ENCODE data around the gene UNC13A.
"Not testable (repeated sequence)": the region's sequence is repeated elsewhere in the genome, so short reads cannot be mapped to it uniquely, and the experiment has no call there.

The UNC13A gene

GRCh38 chr19:17602872-17603510, 85.2 kb downstream of the UNC13A start:
- no peak for ATAC-seq
- DNase-seq = no peak

GRCh38 chr19:17602217-17602616, 85.9 kb downstream of the UNC13A start:
- ATAC-seq (no peak), DNase-seq (no peak)

- ATAC-seq (no peak), DNase-seq (no peak)
These were observed 86.5 kb downstream of the UNC13A start for GRCh38 chr19:17601683-17602082.

GRCh38 chr19:17599780-17600179, 88.4 kb downstream of the UNC13A start:
- no peak for DNase-seq
- no peak for ATAC-seq

- ATAC-seq = no peak
- DNase-seq = no peak
These were observed 89.2 kb downstream of the UNC13A start for GRCh38 chr19:17598953-17599352.

- not testable (repeated sequence) for ATAC-seq, DNase-seq
These were observed 90.1 kb downstream of the UNC13A start for GRCh38 chr19:17598063-17598462.

- ATAC-seq = not testable (repeated sequence)
These were observed 93.9 kb downstream of the UNC13A start for GRCh38 chr19:17594296-17594695.

GRCh38 chr19:17590866-17591265, 97.3 kb downstream of the UNC13A start:
- DNase-seq (no peak), ATAC-seq (peak; percentile 68)

More at GRCh38 chr19:17594296-17594695, 93.9 kb downstream of the UNC13A start:
- DNase-seq = not testable (repeated sequence)

- ATAC-seq, DNase-seq: not testable (repeated sequence)
These were observed 102.8 kb downstream of the UNC13A start for GRCh38 chr19:17585395-17585794.

- no peak for DNase-seq
These were observed 104.0 kb downstream of the UNC13A start for GRCh38 chr19:17584132-17584531.

GRCh38 chr19:17582613-17583012, 105.5 kb downstream of the UNC13A start:
- ATAC-seq (no peak), DNase-seq (no peak)

More at GRCh38 chr19:17584132-17584531, 104.0 kb downstream of the UNC13A start:
- ATAC-seq = no peak

- ATAC-seq = no peak
- DNase-seq = no peak
These were observed 106.8 kb downstream of the UNC13A start for GRCh38 chr19:17581211-17581874.

- DNase-seq = no peak
- no peak for ATAC-seq
These were observed 107.5 kb downstream of the UNC13A start for GRCh38 chr19:17580470-17581144.

- DNase-seq = peak; percentile 59
- ATAC-seq = peak; percentile 41
These were observed 108.4 kb downstream of the UNC13A start for GRCh38 chr19:17579661-17580244.

GRCh38 chr19:17577457-17578097, 110.6 kb downstream of the UNC13A start:
- DNase-seq = no peak
- no peak for ATAC-seq

- ATAC-seq (peak; percentile 36), DNase-seq (no peak)
These were observed 111.2 kb downstream of the UNC13A start for GRCh38 chr19:17576758-17577456.

GRCh38 chr19:17575871-17576757, 112.0 kb downstream of the UNC13A start:
- DNase-seq (no peak), ATAC-seq (no peak)

- DNase-seq (no peak), ATAC-seq (no peak)
These were observed 115.5 kb downstream of the UNC13A start for GRCh38 chr19:17572638-17573037.

- no peak for DNase-seq
- no peak for ATAC-seq
These were observed 117.4 kb downstream of the UNC13A start for GRCh38 chr19:17570791-17571190.

- ATAC-seq, DNase-seq: not testable (repeated sequence)
These were observed 117.9 kb downstream of the UNC13A start for GRCh38 chr19:17570291-17570690.

- ATAC-seq = no peak
- no peak for DNase-seq
These were observed 120.2 kb downstream of the UNC13A start for GRCh38 chr19:17567940-17568339.
